Immature natural killer cell (primary cell): ENCODE measurements around the gene RAB29. TPM values are rescaled to one million over a fixed set of nuclear protein-coding genes. Genes with fewer than 3 reads are reported as not detected.

Source experiments
- DNase-seq, 3 donors: peaks; one replicate each; pipeline ENCODE4 v3.0.0; 2022; ENCODE audit warnings: mixed read lengths in 1 of 3
- H3K27ac Mint-ChIP-seq, 6 donors: one replicate each; pipeline ENCODE4 v1.8.0; 2020; ENCODE audit warnings: mixed read lengths in 6 of 6, mild to moderate bottlenecking in 5 of 6, inconsistent platforms in 4 of 6, moderate library complexity in 3 of 6
- H3K27me3 Mint-ChIP-seq, 3 donors: one replicate each; pipeline ENCODE4 v1.8.0; 2020 to 2021; ENCODE audit warnings: low read depth in 3 of 3, mild to moderate bottlenecking in 3 of 3, mixed read lengths in 3 of 3, moderate library complexity in 3 of 3, inconsistent platforms in 1 of 3
- H3K36me3 Mint-ChIP-seq, 3 donors: one replicate each; pipeline ENCODE4 v1.8.0; 2020; ENCODE audit warnings: mixed read lengths in 3 of 3, inconsistent platforms in 2 of 3, mild to moderate bottlenecking in 2 of 3
- H3K4me1 Mint-ChIP-seq, 2 donors: one replicate each; pipeline ENCODE4 v1.8.0; 2020; ENCODE audit warnings: inconsistent platforms in 2 of 2, mild to moderate bottlenecking in 2 of 2, mixed read lengths in 2 of 2, moderate library complexity in 1 of 2
- H3K4me3 Mint-ChIP-seq, 5 donors: one replicate each; pipeline ENCODE4 v1.8.0; 2020; ENCODE audit warnings: mild to moderate bottlenecking in 5 of 5, mixed read lengths in 5 of 5, inconsistent platforms in 3 of 5, moderate library complexity in 3 of 5
- H3K9me3 Mint-ChIP-seq, 6 donors: one replicate each; pipeline ENCODE4 v1.8.0; 2020; ENCODE audit warnings: mild to moderate bottlenecking in 6 of 6, mixed read lengths in 6 of 6, inconsistent platforms in 4 of 6, moderate library complexity in 3 of 6
- polyA plus RNA-seq, 3 donors: library from polyadenylated mRNA; unstranded; fragments of 300-500 nt; fragmentation: Illumina TruSeq; gene quantifications; one replicate each; pipeline ENCODE4 v1.2.3, GENCODE V29; 2021

RAB29 gene
- polyA plus RNA-seq, 3 donors from 2014 or later, result 156 to 206 (median 197) TPM

DNA sequence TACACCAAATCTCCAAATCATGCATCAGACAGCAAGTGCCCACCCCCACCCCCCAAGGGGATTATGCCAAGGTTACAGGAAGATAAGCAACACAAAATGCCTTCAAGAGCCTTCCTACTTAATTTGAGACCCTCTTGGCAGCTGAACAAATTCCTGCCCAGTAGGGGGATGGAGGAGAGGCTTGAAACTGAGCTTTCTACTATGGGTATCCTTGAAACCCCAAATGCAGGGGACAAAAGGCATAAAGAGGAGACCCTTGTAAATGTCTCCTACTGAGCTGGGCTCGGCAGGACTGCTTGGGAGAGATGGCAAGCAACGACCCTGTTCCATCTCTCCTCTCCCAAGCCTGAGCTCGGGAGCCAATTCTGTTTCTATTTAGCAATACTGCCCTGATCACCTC is 34.2 kb upstream of the RAB29 start:
- DNase-seq, result no peak
- H3K27me3 Mint-ChIP-seq, result peaks cover 0 to 4% (median 4%) of the 10 kb centered on the region in 3 donors
- no peak overlapping the region for H3K27ac Mint-ChIP-seq
- H3K36me3 Mint-ChIP-seq, result peaks cover 0 to 13% (median 7%) of the 10 kb centered on the region in 3 donors
- H3K4me1 Mint-ChIP-seq, result peaks cover 70 to 87% of the 10 kb centered on the region in 2 donors
- no peaks in the 10 kb centered on the region for H3K9me3 Mint-ChIP-seq
- peak overlapping the region in 2 of 5 donors; percentile 33 for H3K4me3 Mint-ChIP-seq

DNA sequence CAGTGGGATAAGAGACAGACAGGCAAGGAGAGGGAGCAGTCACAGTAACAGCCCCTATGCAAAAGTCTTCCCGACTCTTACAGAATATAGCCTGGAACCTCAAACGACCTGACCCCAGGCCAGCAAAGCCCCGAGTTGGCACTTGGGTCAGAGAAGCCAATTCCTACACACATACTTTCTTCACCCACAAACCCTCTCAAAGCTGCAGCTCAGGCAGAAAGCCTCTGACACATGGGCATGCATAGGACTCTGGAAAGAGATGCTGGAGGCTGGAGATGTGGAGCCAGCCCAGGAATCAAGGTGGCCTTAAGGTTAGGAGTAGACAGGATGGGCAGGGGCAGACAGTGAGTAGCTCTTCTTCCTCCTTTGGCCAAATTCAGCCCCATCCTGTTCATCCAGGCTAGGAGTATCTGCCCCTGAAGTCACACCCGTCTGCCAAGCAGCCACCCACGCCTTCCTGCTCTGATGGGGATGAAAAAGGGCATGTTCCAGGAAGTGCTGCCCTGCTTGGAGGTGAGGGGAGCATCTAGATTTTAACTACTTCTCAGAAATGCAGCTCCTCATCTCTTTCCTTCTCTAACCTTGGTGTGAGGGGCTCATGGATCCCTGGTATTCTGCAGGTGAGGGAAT is 29.9 kb upstream of the RAB29 start:
- H3K36me3 Mint-ChIP-seq, result peaks cover 0 to 9% (median 9%) of the 10 kb centered on the region in 3 donors
- peak overlapping the region in 3 of 6 donors; percentile 54 to 74 (median 59) for H3K27ac Mint-ChIP-seq
- peaks cover 0 to 2% (median 2%) of the 10 kb centered on the region in 3 donors for H3K27me3 Mint-ChIP-seq
- H3K4me1 Mint-ChIP-seq, result peaks cover 43 to 63% of the 10 kb centered on the region in 2 donors
- H3K4me3 Mint-ChIP-seq, result peak overlapping the region in 1 of 5 donors; percentile 29
- no peak for DNase-seq
- no peaks in the 10 kb centered on the region for H3K9me3 Mint-ChIP-seq

DNA sequence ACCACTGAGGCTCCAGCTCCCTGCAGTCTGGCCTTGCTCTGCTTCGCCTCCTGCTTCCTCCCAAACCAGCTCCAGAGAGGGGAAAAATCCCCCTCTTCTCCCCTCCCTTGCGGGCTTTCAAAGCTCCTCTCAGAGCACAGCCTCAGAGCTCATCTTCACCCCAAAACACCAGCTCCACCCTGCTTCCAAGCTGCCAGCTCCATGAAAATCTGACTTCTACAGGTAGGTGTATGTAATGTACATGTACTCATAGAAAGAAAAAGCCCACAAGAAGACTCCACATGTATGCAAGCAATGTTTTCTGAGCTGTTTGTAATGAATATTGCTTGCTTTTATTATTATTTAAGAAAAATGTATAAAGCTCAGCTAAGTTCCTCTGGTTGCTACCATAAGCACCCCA is 29.3 kb upstream of the RAB29 start:
- Mint-ChIP-seq H3K36me3 (peaks cover 0 to 9% (median 9%) of the 10 kb centered on the region in 3 donors), H3K9me3 (no peaks in the 10 kb centered on the region), H3K27me3 (peaks cover 0 to 2% (median 2%) of the 10 kb centered on the region in 3 donors), H3K4me1 (peaks cover 41 to 58% of the 10 kb centered on the region in 2 donors), H3K27ac (peak overlapping the region in 2 of 6 donors; percentile 37 to 59), H3K4me3 (peak overlapping the region in 1 of 5 donors; percentile 29)
- DNase-seq, result no peak

DNA sequence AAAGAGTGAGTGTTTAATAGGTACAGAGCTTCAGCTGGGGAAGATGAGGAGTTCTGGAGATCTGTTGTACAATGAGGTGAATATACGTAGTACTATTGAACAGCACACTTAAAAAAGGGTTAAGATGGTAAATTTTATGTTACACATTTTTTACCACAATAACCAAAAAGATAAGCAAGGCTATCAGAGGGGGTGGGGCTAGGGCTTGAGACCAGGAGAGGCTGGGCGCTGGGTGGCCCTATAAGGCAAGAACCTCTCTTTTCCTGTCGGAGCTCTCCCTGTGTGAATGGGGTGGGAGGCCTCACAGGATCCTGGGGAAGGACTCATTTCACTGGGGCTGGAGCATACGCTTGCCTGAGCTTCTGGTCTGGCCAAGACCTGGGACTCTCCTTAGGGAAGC is 28.7 kb upstream of the RAB29 start:
- Mint-ChIP-seq H3K36me3 (peaks cover 0 to 12% (median 5%) of the 10 kb centered on the region in 3 donors), H3K27ac (no peak overlapping the region), H3K4me3 (no peak overlapping the region), H3K4me1 (peaks cover 36 to 52% of the 10 kb centered on the region in 2 donors), H3K9me3 (no peaks in the 10 kb centered on the region), H3K27me3 (peaks cover 0 to 2% (median 0%) of the 10 kb centered on the region in 3 donors)
- DNase-seq, result no peak

DNA sequence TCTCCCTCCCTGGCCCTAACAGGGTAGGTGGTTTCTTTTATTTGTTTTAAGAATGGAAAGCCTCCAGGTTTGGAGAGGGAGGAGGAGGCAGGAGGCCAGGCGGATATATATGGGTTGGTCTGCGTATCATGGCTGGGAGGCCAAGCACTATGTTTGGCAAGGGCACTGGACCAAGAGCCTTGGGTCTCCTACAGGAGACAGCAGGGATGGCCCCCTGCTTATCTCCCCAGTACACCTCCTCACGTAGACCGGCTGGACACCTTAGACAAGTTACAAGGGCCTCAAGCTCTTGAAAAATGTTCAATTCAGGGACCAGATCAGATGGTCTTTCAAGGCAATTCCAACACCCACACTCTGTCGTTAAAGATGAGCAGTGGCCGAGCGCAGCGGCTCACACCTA is 26.8 kb upstream of the RAB29 start:
- Mint-ChIP-seq H3K4me1 (peaks cover 24 to 36% of the 10 kb centered on the region in 2 donors), H3K36me3 (peaks cover 12 to 22% (median 14%) of the 10 kb centered on the region in 3 donors), H3K27ac (no peak overlapping the region), H3K27me3 (peaks cover 0 to 2% (median 0%) of the 10 kb centered on the region in 3 donors), H3K9me3 (no peaks in the 10 kb centered on the region), H3K4me3 (no peak overlapping the region)
- DNase-seq, result no peak

DNA sequence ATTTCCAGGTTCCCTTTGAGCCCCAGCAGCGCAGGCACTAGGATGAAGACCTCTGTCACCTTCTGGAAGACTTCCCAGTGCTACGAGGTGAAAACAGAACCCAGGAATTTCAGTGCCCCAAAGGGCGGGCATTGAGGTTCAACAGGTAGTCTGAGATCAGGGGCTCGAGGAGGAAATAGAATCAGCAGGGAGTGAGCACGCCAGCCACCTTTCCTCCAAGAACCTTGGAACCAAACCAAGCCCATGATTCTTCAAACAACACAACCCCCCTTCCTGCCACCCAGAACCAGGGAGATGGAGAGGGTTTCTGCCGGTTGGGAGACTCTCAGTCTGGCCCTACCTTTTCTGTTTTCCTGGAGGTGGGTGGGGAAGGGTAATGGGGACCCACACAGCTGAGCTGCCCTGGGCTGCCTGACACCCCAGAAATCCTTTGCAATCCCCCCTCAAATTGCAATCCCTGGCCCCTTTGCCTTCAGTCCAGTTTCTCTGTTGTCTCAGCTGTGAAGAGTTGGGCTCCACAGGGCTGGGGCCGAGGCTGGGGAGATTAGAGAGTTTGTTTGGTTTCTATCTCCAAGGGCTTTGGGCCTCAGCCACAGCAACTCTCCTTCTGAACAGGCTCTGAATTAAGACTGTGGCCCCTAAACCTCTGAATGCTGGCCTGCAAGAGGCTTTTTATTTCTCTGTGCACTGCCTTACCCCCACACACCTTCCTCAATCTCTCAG is 25.9 kb upstream of the RAB29 start:
- H3K4me3 Mint-ChIP-seq, result no peak overlapping the region
- H3K27ac Mint-ChIP-seq, result peak overlapping the region in 1 of 6 donors; percentile 7

DNA sequence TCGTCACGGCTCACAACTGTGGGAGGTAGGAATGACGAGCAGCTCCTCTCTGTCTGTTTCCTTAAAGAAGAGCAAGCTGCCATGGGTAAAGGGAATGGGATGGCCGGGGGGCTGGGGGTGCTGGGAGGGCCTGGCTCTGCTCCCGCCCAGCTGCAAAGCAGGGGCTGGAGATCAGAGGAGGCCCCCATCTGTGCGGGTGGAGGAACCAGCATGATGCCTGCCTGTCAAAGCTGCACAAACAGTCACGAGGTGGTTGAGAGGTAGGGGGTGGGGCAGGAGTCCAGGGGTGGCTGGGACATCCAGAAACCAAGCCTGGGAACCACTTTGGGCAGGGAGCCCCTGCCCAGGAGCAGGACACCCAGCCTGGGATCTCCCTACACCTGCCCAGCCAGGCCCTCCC is 25.1 kb upstream of the RAB29 start:
- peaks cover 0 to 4% (median 0%) of the 10 kb centered on the region in 3 donors for H3K27me3 Mint-ChIP-seq
- H3K36me3 Mint-ChIP-seq, result peaks cover 12 to 29% (median 14%) of the 10 kb centered on the region in 3 donors
- H3K4me3 Mint-ChIP-seq, result no peak overlapping the region
- no peaks in the 10 kb centered on the region for H3K9me3 Mint-ChIP-seq
- peaks cover 11 to 20% of the 10 kb centered on the region in 2 donors for H3K4me1 Mint-ChIP-seq
- no peak overlapping the region for H3K27ac Mint-ChIP-seq
- no peak for DNase-seq

More for the DNA sequence above, 25.9 kb upstream of the RAB29 start:
- no peak for DNase-seq
- Mint-ChIP-seq H3K9me3 (no peaks in the 10 kb centered on the region), H3K27me3 (peaks cover 0 to 4% (median 0%) of the 10 kb centered on the region in 3 donors), H3K36me3 (peaks cover 12 to 29% (median 14%) of the 10 kb centered on the region in 3 donors), H3K4me1 (peaks cover 18 to 27% of the 10 kb centered on the region in 2 donors)

DNA sequence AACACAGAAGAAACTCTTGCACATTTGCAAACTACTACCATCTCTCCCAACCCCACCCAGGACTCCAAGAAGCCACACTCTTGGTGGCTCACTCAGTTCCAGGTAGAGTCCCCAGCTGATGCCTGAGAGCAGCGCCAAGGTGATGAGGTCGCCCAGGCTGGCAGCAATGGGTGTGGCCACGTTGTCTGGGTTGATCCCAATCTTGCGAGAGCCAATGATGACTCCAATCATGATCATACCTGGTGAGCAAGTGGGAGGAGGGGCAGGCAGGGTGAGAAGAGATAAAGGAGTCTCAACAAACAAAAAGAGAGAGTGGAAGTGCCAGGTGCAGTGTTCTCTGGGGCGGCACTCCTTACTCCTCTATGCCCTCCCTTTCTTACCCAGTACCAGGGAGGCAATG is 23.3 kb upstream of the RAB29 start:
- peaks cover 0 to 1% of the 10 kb centered on the region in 2 donors for H3K4me1 Mint-ChIP-seq
- no peaks in the 10 kb centered on the region for H3K9me3 Mint-ChIP-seq
- peaks cover 0 to 2% (median 0%) of the 10 kb centered on the region in 3 donors for H3K27me3 Mint-ChIP-seq
- no peak overlapping the region for H3K27ac Mint-ChIP-seq
- no peak for DNase-seq
- no peak overlapping the region for H3K4me3 Mint-ChIP-seq
- peaks cover 20 to 36% (median 21%) of the 10 kb centered on the region in 3 donors for H3K36me3 Mint-ChIP-seq

DNA sequence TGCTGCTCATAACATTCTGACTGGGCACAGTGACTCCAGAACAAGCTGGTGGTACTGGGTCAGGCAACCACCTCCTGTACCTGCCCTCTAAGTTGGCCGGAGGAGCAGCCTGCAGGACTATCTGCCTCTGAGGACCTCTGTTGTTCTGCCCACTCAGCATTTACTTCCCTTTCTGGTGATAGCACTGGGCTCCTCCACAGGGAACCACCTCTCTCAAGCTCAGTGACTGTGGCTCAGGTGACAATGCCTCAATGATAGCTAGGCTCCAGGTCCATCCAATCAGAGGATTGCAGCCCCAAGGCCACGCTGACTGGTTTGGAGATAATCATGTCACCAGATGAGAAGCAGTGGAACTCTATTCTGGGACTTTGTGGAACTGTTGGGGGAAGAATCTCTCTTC is 21.9 kb upstream of the RAB29 start:
- Mint-ChIP-seq H3K4me3 (no peak overlapping the region), H3K27me3 (peaks cover 0 to 2% (median 0%) of the 10 kb centered on the region in 3 donors), H3K27ac (no peak overlapping the region), H3K4me1 (no peaks in the 10 kb centered on the region), H3K9me3 (no peaks in the 10 kb centered on the region), H3K36me3 (peaks cover 21 to 48% (median 27%) of the 10 kb centered on the region in 3 donors)
- no peak for DNase-seq

DNA sequence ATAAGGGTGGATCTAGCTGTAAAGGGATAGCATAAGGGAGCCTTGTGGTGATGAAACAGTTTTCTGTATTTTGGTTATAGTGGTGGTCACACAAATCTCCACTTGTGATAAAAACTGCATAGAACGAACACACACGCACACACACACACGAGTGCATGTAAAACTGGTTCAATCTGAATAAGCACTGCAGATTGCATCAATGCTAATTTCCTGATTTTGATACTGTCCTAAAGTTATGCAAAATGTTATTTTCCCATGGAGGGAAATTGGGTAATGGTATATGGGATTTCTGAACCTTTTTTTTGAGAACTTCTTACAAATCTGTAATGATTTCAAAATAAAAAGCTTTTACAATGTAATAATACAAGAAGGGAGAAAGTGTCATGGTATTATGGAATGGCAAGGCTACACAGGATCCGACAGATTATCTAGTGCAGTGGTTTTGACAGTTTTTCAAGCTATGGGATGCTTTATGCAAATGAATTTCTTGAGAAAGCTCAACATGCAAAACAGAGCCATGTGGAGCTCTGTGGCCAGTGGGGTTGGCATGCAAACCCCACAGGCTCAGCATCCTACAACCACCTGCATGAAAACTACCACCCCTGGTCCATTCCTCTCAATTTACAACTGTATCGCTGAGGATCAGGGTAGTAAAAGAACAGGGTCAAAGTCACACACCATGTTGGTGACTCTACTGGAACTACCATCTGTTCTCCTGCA is 18.9 kb upstream of the RAB29 start:
- Mint-ChIP-seq H3K36me3 (peaks cover 35 to 66% (median 38%) of the 10 kb centered on the region in 3 donors), H3K27ac (peak overlapping the region in 2 of 6 donors; percentile 39 to 76), H3K9me3 (no peaks in the 10 kb centered on the region), H3K27me3 (peaks cover 0 to 2% (median 2%) of the 10 kb centered on the region in 3 donors), H3K4me3 (no peak overlapping the region), H3K4me1 (no peaks in the 10 kb centered on the region)
- no peak for DNase-seq

DNA sequence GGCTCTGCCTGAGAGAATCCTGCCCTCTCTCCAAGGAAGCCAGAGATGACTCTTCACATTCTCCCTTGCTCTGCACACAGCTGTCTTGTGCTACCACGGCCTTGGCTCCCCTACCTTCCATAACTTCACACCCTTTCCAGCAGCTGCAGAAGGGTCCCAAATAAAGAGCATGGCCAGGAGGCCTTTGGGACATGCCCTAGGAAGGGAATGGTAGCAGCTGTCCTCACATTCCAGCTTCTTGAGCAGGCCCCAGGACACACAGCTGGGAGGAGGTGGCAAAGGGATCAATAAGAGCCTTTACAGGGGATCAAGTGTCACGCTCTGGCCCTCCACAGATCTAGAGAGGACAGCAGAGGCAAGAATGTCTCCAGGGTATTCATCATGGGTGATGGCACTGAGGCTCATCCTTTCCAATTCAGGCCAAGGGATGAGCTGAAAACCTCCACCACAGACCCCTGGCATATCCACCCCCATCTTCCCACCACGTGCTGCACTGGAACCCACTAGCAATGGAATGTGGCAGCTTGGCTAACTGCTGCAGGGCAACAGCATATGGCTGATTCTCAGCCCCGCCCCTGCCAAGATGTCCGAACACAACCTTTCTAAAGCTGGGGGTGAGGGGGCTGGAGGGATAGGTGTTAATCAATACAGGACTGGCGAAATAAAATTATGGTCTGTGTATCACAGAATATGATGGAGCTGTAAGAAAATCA is 17.8 kb upstream of the RAB29 start:
- no peaks in the 10 kb centered on the region for H3K9me3 Mint-ChIP-seq
- no peaks in the 10 kb centered on the region for H3K4me1 Mint-ChIP-seq
- no peak overlapping the region for H3K4me3 Mint-ChIP-seq
- peak overlapping the region in 1 of 6 donors; percentile 63 for H3K27ac Mint-ChIP-seq
- peaks cover 0 to 2% (median 2%) of the 10 kb centered on the region in 3 donors for H3K27me3 Mint-ChIP-seq
- DNase-seq, result no peak
- peaks cover 29 to 59% (median 31%) of the 10 kb centered on the region in 3 donors for H3K36me3 Mint-ChIP-seq

DNA sequence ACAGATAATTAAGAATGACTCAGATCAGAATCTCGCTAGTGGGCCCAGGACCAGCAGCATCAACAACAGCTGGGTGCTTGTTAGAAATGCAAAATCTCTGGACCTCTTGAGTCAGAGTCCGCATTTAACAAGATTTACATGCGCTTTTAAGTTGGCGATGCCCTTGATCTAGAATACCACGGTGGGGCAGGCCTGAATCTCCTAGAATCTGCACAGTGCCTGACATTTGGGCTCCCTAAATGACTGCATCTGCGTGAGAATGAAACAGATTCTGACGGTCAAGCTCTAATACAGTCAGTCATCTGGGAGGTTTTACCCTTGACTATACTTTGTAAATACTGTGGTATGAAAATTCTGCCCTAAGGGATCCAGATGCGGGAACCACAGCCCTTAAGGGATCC is 17.2 kb upstream of the RAB29 start:
- Mint-ChIP-seq H3K9me3 (no peaks in the 10 kb centered on the region), H3K36me3 (peaks cover 27 to 59% (median 32%) of the 10 kb centered on the region in 3 donors), H3K27me3 (peaks cover 0 to 2% (median 2%) of the 10 kb centered on the region in 3 donors), H3K27ac (no peak overlapping the region), H3K4me1 (no peaks in the 10 kb centered on the region), H3K4me3 (no peak overlapping the region)
- no peak for DNase-seq

DNA sequence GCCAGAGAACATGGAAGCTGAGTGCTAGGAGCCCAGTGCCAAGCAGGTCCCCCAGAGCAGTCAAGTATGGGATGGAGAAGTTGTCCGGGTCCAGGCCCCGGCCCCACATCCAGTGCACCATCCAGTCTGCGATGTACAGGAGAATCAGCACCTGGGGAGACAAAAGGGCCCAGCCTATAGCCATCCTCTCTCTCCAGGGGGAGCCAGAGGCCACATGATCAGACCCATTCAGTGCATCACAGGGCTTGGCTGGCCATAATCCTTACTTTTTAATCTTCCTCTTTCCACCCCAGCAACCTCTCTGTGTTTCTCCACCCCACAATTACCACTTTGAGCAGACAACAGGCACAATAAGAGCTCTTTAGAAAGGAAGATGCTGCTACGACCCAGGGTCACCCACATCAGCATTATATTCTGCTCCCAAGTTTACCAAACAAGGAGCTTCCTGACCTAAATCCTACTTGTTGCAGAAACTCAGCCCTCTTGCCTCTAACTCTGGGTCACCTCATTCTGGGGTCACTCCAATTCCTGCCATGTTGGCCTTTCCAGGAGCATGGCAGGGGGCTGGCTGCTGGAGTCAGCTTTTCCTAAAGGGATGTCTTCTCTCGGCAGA is 16.4 kb upstream of the RAB29 start:
- Mint-ChIP-seq H3K4me3 (no peak overlapping the region), H3K36me3 (peaks cover 24 to 54% (median 32%) of the 10 kb centered on the region in 3 donors), H3K27ac (peak overlapping the region in 1 of 6 donors; percentile 65), H3K27me3 (peaks cover 0 to 2% (median 2%) of the 10 kb centered on the region in 3 donors), H3K9me3 (no peaks in the 10 kb centered on the region), H3K4me1 (no peaks in the 10 kb centered on the region)
- peak; percentile 51 to 62 (median 57) for DNase-seq
